NOMO-1 treated with DMSO at 0.1 percent for 48 hours (cell line): ENCODE measurements around the gene SLC5A2.
"Not testable (repeated sequence)": the region's sequence is repeated elsewhere in the genome, so short reads cannot be mapped to it uniquely, and the experiment has no call there.

Experiments
- DNase-seq: peaks from one replicate; lab custom pipeline; 2025; ENCODE audit not compliant: unreplicated experiment; lab: John Stamatoyannopoulos, UW

SLC5A2 gene

GRCh38 chr16:31525113-31525512 lies 42.2 kb downstream of the SLC5A2 start:
- DNase-seq: no peak

- DNase-seq: no peak
Observed at GRCh38 chr16:31527734-31528274, 44.9 kb downstream of the SLC5A2 start, which contains the start of gene AHSP. Gene AHSP, plus strand, starts transcription at chr16:31527900. Its CDS starts 240 bp downstream, at chr16:31528140.

- DNase-seq: no peak
Observed at GRCh38 chr16:31528523-31529107, 45.7 kb downstream of the SLC5A2 start.

- DNase-seq: no peak
Observed at GRCh38 chr16:31529108-31529936, 46.4 kb downstream of the SLC5A2 start.

GRCh38 chr16:31529937-31530312 lies 47.0 kb downstream of the SLC5A2 start:
- no peak for DNase-seq

- no peak for DNase-seq
Observed at GRCh38 chr16:31530405-31530804, 47.5 kb downstream of the SLC5A2 start.

GRCh38 chr16:31531096-31531495 lies 48.2 kb downstream of the SLC5A2 start:
- DNase-seq: no peak

GRCh38 chr16:31532120-31532519 lies 49.2 kb downstream of the SLC5A2 start:
- no peak for DNase-seq

- DNase-seq: no peak
Observed at GRCh38 chr16:31532896-31533295, 50.0 kb downstream of the SLC5A2 start.

- DNase-seq: no peak
Observed at GRCh38 chr16:31535737-31536136, 52.8 kb downstream of the SLC5A2 start.

GRCh38 chr16:31536804-31537361 lies 54.0 kb downstream of the SLC5A2 start:
- no peak for DNase-seq

- DNase-seq: no peak
Observed at GRCh38 chr16:31537362-31538242, 54.7 kb downstream of the SLC5A2 start.

- not testable (repeated sequence) for DNase-seq
Observed at GRCh38 chr16:31538243-31538598, 55.3 kb downstream of the SLC5A2 start.

- not testable (repeated sequence) for DNase-seq
Observed at GRCh38 chr16:31539762-31540161, 56.8 kb downstream of the SLC5A2 start.
